Kidney epithelial cell (primary cell): Measurements from ENCODE around the gene NCAM1. TPM values are rescaled to one million over a fixed set of nuclear protein-coding genes. Genes with fewer than 3 reads are reported as not detected.

Source experiments
- DNase-seq: peaks from one replicate; pipeline ENCODE4 v3.0.0-alpha.2; 2010; ENCODE audit warnings: low read depth
- H3K27me3 ChIP-seq: 2 replicates; pipeline ENCODE4 v1.6.0; 2011; ENCODE audit warnings: low read length; ENCODE audit not compliant: control insufficient read depth, insufficient read depth
- H3K36me3 ChIP-seq: 2 replicates; pipeline ENCODE4 v1.5.1; 2011; ENCODE audit warnings: low read length; ENCODE audit not compliant: control insufficient read depth, insufficient read depth
- H3K4me3 ChIP-seq: 2 replicates; pipeline ENCODE4 v1.5.1; 2011; ENCODE audit warnings: low read depth, mild to moderate bottlenecking, control low read depth, low read length
- CTCF ChIP-seq: IDR thresholded peaks from 2 replicates; pipeline ENCODE4 v1.5.1; 2011; ENCODE audit warnings: mild to moderate bottlenecking, moderate library complexity, low read length, control low read depth, inconsistent platforms; ENCODE audit not compliant: insufficient read depth, poor library complexity, severe bottlenecking
- total RNA-seq: library from RNA; depleted of rRNA; stranded (reverse); fragments of >200 nt; gene quantifications from 2 replicates; pipeline ENCODE4 v1.2.3, GENCODE V29; 2015

NCAM1 gene
- total RNA-seq, 1 donor from 2014 or later, result 16.5 TPM

DNA sequence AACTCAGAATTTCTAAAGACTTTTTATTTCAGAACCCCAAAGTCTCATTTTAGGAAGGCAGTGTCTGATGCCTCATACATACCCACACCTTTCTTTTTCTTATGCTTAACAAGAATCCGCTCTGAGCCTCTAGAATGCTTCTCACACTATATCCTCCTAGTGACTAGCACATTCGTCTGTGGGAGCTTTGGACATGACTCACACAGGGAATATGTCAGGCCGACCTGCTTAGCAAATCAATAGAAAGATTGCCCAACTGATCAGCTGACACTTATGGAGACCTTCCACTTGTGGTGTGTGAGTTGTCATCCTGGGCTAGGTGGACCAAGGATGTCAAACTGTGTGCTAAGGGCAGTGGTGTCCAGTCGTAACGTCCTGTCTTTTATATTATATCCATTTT, 223.3 kb downstream of the NCAM1 start:
- H3K36me3 ChIP-seq, result no peaks in the 10 kb centered on the region
- H3K4me3 ChIP-seq, result no peak overlapping the region
- peak; percentile 52 for DNase-seq

DNA sequence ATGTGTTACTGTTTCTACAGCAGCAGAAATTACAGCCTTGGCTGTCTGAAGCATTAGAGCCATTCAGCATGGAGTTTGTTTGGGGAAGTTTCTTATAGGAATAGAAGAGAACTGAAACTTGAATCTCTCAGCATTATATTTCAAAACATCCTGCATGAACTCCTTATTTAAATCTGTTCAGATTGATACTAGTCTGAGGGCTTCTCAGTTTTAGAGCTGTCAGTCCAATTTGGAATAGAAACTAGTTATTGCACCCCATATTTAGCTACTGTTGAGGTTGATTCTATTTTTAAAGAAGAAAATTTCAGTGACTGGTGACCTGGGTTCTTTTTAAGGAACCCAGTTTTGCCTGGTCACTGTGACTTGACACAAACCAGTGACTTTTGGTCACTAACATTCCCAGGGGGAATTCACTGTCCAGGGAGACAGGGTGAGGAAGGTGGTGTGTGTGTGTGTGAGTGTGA, 227.2 kb downstream of the NCAM1 start:
- Histone ChIP-seq H3K4me3 (no peak overlapping the region), H3K36me3 (no peaks in the 10 kb centered on the region), H3K27me3 (no peaks in the 10 kb centered on the region)
- DNase-seq, result no peak
- TF ChIP-seq CTCF, result no peak

More for the DNA sequence above, 223.3 kb downstream of the NCAM1 start:
- H3K27me3 ChIP-seq, result no peaks in the 10 kb centered on the region
- no peak for TF ChIP-seq CTCF

DNA sequence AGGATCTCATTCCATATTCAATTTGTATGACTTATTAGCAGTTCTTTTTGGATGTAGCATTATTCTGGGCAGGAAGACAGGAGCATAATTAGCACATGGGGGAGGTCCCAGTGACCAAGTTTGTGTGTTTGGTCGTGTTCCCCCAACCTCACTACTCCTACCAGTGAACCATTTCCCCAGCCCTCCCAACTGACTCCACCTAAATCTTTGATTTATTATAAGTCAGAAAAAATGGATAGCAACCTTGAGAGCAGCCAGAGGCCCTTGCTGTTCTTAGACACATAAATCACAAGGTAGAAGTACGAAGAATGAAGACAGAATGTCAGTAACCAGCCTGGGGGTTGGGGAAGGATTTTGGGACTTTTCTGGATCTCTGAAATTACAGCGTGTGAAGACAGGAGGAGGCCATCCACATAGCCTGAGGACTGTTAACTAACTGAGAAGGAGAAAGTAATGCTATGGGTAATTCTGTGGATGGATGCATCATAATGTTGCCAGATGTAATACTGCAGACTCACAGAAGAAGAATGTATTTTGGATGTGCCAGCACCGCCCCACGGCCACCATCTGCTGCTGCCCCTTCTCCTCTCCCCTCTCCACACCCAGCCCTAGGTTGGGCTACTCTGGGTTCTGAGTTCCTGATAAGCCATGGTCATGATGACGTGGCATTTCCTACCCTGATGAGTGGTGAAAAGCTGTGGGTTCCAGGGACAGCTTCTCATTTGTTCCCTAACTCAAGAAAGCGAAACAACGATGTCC, 228.9 kb downstream of the NCAM1 start:
- Histone ChIP-seq H3K4me3 (no peak overlapping the region), H3K36me3 (no peaks in the 10 kb centered on the region), H3K27me3 (no peaks in the 10 kb centered on the region)
- TF ChIP-seq CTCF, result no peak
- no peak for DNase-seq

DNA sequence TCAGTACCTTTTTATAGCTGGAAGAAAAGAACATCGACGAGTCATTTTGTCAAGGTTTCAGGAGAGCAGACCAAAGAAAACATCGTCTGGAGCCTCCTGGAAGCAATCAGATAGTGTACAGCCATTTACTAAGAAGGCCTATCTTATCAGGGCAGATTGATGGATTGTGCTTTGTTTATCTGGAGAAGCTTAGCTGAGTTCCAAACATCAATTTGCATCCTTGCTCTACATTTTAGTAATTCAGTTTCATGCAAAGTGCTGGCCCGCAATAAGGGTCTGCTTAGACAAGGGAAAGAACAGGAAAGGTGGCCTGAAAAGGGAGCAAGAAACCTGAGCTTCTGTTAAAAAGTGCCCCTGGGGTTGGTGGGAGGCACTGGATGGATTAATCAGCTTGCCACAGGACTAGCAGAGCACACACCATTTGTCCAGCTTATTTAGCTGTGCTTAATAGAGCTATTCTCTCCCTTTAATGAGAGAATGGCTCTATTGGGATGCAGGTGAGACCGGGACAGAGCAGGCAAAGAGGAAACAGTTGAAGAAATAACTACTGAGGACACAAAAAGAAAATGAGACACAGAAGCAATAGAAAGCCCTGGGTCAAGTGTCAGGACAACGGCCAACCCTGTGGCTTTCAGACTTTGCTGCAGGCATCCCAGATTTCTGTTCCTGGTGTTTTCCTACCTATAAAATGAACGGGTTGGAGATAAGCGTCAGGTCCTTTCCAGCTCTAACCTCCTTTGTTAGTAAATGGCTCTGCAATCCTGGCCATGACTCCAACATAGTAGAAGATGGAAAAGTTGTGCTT, 231.1 kb downstream of the NCAM1 start:
- DNase-seq, result no peak
- H3K27me3 ChIP-seq, result no peaks in the 10 kb centered on the region
- H3K36me3 ChIP-seq, result no peaks in the 10 kb centered on the region
- no peak overlapping the region for H3K4me3 ChIP-seq
- TF ChIP-seq CTCF, result no peak

GRCh38 chr11:113193016-113193415, 231.8 kb downstream of the NCAM1 start:
- H3K4me3 ChIP-seq, result no peak overlapping the region
- no peak for DNase-seq
- H3K36me3 ChIP-seq, result no peaks in the 10 kb centered on the region
- no peaks in the 10 kb centered on the region for H3K27me3 ChIP-seq
- no peak for TF ChIP-seq CTCF
